ENCODE results near the gene CCDC188.
"Not testable (repeated sequence)": the region's sequence is repeated elsewhere in the genome, so short reads cannot be mapped to it uniquely, and the experiment has no call there.

Gene CCDC188

GRCh38 chr22:20160041-20160440 lies 9.2 kb upstream of the CCDC188 start:
- peaks cover 3% of the 10 kb centered on the region for H3K9me3 Mint-ChIP-seq
- no peak for TF ChIP-seq CTCF (IDR thresholded peaks at IDR 0.05; ENCODE audit: unreplicated experiment in 3 of 3)
- H3K4me1 Mint-ChIP-seq: no peaks in the 10 kb centered on the region
- no peak overlapping the region for H3K27ac Mint-ChIP-seq
- peaks cover 7% of the 10 kb centered on the region for H3K27me3 Mint-ChIP-seq (ENCODE audit: low read depth)
- peaks cover 4% of the 10 kb centered on the region for H3K36me3 Mint-ChIP-seq (ENCODE audit: low read depth)
- H3K4me3 Mint-ChIP-seq: no peak overlapping the region

GRCh38 chr22:20159531-20159930 lies 8.7 kb upstream of the CCDC188 start:
- not testable (repeated sequence) for H3K27ac Mint-ChIP-seq

GRCh38 chr22:20159076-20159475 lies 8.2 kb upstream of the CCDC188 start:
- peaks cover 4% of the 10 kb centered on the region for H3K27me3 Mint-ChIP-seq (ENCODE audit: low read depth)
- H3K4me1 Mint-ChIP-seq: no peaks in the 10 kb centered on the region
- H3K4me3 Mint-ChIP-seq: no peak overlapping the region
- TF ChIP-seq CTCF (IDR thresholded peaks at IDR 0.05; ENCODE audit: unreplicated experiment in 3 of 3): no peak
- no peaks in the 10 kb centered on the region for H3K9me3 Mint-ChIP-seq
- H3K27ac Mint-ChIP-seq: no peak overlapping the region
- peaks cover under 1% of the 10 kb centered on the region for H3K36me3 Mint-ChIP-seq (ENCODE audit: low read depth)

More at GRCh38 chr22:20159531-20159930, 8.7 kb upstream of the CCDC188 start:
- not testable (repeated sequence) for H3K9me3 Mint-ChIP-seq; H3K4me3 Mint-ChIP-seq; H3K36me3 Mint-ChIP-seq (ENCODE audit: low read depth); H3K4me1 Mint-ChIP-seq; H3K27me3 Mint-ChIP-seq (ENCODE audit: low read depth)

- no peaks in the 10 kb centered on the region for H3K4me1 Mint-ChIP-seq
- H3K36me3 Mint-ChIP-seq (ENCODE audit: low read depth): no peaks in the 10 kb centered on the region
- no peak overlapping the region for H3K4me3 Mint-ChIP-seq
- no peaks in the 10 kb centered on the region for H3K9me3 Mint-ChIP-seq
- no peak overlapping the region for H3K27ac Mint-ChIP-seq
- TF ChIP-seq CTCF (IDR thresholded peaks at IDR 0.05; ENCODE audit: unreplicated experiment in 3 of 3): no peak
- peaks cover 4% of the 10 kb centered on the region for H3K27me3 Mint-ChIP-seq (ENCODE audit: low read depth)
Observed at GRCh38 chr22:20158391-20159036, 7.7 kb upstream of the CCDC188 start.

GRCh38 chr22:20157430-20158183 lies 6.8 kb upstream of the CCDC188 start:
- Mint-ChIP-seq H3K27ac (no peak overlapping the region), H3K4me1 (no peaks in the 10 kb centered on the region), H3K9me3 (no peaks in the 10 kb centered on the region), H3K4me3 (no peak overlapping the region), H3K36me3 (ENCODE audit: low read depth) (no peaks in the 10 kb centered on the region), H3K27me3 (ENCODE audit: low read depth) (peaks cover 4% of the 10 kb centered on the region)
- TF ChIP-seq CTCF (IDR thresholded peaks at IDR 0.05; ENCODE audit: unreplicated experiment in 3 of 3): no peak

- Mint-ChIP-seq H3K27me3 (ENCODE audit: low read depth) (peaks cover 4% of the 10 kb centered on the region), H3K27ac (no peak overlapping the region), H3K36me3 (ENCODE audit: low read depth) (no peaks in the 10 kb centered on the region), H3K4me3 (no peak overlapping the region), H3K9me3 (no peaks in the 10 kb centered on the region), H3K4me1 (no peaks in the 10 kb centered on the region)
- peak; percentile 95 to 99 (median 99) for TF ChIP-seq CTCF (IDR thresholded peaks at IDR 0.05; ENCODE audit: unreplicated experiment in 3 of 3)
Observed at GRCh38 chr22:20156611-20157429, 6.0 kb upstream of the CCDC188 start.

All from nephron (organoid).